Hippocampal formation (tissue), 2 donors: ENCODE results near the gene PRKAB2.
"Not testable (repeated sequence)": the region's sequence is repeated elsewhere in the genome, so short reads cannot be mapped to it uniquely, and the experiment has no call there.

Source experiments
- DNase-seq, 2 donors: peaks; one replicate each; lab custom pipeline; 2025; lab: John Stamatoyannopoulos, UW

The PRKAB2 gene

DNA sequence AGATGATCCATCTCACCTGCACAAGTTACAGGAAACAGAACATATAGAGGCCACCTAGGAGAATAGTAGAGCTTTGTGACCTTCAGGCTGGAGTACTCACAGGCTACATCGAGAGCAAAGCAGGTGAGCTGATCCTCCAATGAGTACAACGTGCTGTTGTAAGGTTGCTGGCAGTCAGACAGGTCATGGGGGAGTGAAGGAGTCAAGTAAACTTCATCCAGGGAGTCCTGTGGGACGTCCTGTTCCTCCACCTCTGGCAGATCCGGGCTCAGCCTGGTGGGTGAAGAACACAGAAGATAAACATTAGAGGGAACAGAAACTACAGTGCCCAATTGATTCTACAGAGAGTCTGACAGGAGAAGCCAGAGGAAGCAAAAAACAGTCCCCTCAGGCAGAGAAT lies 62.5 kb downstream of the PRKAB2 start:
- DNase-seq: no peak

DNA sequence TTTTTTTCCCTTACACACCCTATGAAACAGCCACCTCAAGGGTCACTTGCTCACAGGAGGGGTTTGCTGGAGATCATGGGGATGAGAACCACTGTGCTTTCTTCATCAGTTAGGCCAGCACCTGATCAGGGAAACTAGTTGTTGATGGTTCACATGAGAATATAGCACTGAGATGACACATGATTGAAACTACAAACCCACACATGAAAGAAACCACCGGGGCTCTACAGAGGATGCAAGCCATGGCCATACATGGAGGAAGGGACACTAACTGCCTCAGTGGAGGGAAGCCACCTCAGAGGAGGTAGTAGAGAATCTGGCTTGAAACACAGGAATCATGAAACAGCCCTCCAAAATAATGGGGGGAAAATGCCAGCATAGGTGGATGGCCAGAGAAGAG lies 63.2 kb downstream of the PRKAB2 start:
- no peak for DNase-seq

DNA sequence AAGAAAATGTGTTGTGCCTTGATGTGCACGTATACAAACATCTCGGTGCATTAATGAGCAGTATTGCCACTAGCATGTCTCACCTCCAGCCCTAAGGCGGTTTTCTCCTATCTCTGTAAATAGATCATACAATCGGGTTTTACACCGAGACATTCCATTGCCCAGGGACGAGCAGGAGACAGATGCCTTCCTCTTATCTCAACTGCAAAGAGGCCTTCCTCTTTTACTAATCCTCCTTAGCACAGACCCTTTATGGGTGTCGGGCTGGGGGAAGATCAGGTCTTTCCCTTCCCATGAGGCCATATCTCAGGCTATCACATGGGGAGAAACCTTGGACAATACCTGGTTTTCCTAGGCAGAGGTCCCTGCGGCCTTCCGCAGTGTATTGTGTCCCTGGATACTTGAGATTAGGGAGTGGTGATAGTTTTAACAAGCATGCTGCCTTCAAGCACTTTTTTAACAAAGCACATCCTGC lies 65.8 kb downstream of the PRKAB2 start:
- not testable (repeated sequence) for DNase-seq

DNA sequence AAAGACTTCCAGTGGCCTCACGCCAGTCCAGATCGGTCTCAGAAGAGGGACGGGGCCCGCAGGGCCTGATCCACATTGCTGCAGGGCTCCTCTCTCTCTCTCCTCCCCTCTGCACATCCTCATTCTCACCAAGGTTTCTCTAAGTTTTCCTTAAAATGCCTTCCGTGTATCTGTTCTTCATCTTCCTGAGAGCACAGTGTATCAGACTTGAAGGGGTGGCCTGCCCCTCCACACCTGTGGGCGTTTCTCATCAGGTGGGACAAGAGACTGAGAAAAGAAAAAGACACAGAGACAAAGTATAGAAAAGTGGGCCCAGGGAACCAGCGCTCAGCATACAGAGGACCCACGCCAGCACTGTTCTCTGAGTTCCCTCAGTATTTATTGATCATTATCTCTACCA lies 66.4 kb downstream of the PRKAB2 start:
- DNase-seq: no peak
